GM19328 (cell line): Measurements from ENCODE around the gene VGLL4.
"Not testable (repeated sequence)": the region's sequence is repeated elsewhere in the genome, so short reads cannot be mapped to it uniquely, and the experiment has no call there.

ENCODE experiments used
- ATAC-seq: cut with Tn5 transposase; IDR thresholded peaks from one replicate; pipeline ENCODE4 v1.9.1; 2021; ENCODE audit warnings: mild to moderate bottlenecking, moderate library complexity; ENCODE audit not compliant: unreplicated experiment

The VGLL4 gene

GRCh38 chr3:11536132-11536935 is 107.4 kb downstream of the VGLL4 start:
- no peak for ATAC-seq

DNA sequence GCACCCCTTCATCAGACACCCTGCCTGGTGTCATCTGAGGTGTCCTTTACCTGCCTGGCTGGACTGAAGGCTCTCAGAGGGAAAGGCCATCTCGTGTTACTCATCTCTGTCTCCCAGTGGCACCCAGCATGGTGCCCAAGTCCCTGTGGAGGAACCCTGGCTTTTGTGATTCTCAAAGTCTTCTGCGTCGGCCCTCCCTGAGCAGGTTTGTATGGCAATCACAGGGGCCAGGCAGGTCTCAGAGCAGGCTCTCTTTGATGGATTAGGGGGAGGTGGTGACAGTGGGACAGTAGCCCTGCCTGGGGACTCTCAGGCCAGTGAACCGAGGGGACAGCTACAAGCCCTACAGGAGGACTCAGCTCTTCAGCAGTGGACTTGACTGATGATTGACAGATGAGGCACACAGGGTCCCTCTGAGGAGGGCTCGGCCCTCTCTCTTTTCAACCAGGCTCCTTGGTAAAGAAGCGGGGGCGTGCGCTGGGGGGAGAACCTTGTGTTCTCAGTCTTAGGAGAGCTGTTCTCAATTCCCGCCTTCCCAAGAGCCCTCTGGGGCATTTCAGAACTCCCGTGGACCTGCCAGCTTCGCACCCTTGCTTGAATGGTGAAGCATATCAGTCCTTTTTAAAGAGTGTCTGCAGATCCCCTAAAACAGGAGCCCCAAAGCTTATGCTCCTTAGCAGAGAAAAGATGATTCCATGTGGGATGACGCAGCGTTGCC is 108.3 kb downstream of the VGLL4 start:
- ATAC-seq = no peak

GRCh38 chr3:11534793-11535101 is 109.0 kb downstream of the VGLL4 start:
- ATAC-seq = no peak

GRCh38 chr3:11534011-11534792 is 109.5 kb downstream of the VGLL4 start:
- ATAC-seq = no peak

DNA sequence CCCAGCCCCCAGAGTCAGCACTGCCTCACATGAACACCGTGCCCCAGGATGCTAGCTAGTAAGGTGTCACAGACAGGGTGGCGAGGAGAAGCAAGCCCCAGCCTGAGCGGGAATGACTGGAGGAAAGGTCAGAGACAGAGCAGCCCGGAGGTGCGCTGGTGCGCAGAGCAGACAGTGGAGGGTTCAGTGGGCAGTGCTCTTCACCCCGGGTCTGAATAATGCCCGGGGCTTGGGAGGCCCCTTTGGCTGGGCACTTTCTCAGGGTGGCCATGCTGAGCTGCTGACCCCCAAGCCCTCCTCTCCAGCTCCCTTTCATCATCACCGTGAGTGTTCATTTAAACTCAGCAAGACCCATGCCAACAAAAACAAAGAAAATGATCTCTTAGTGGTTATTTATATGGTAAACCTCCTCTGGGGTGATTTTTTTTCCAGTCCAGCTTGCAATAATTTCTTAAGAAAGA is 110.8 kb downstream of the VGLL4 start:
- no peak for ATAC-seq

- no peak for ATAC-seq
These were observed 113.5 kb downstream of the VGLL4 start for GRCh38 chr3:11530153-11530721.

DNA sequence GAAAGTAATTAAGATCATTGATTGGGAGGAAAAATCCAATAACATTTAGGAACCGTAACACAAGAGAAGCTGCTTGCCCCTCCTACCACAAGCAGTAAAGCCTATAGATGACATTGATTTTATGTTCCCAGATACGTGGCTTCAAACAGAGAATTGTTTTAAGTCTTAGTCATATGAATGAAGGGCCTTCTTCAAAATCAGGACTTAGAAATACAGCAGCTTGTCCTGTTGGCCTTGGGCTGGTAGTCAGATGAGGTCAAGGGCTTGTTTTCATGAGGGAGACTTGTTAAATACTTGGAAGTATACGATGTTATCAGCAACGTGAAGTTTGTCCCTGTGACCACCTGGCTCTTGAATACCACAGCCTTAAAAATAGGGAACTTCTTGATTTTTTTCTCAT is 114.4 kb downstream of the VGLL4 start:
- no peak for ATAC-seq

DNA sequence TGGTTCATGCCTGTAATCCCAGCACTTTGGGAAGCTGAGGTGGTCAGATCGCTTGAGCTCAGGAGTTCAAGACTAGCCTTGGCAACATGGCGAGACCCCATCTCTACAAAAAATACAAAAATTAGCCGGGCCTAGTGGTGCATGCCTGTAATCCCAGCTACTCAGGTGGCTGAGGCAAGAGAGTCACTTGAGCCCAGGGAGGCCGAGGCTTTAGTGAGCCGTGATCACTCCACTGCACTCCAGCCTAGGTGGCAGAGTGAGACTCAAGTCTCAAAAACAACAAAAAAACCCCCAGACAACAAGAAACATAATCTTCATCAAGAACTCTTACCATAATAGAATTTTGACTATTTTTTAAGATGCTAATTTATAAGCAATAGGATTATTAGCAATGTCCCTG is 117.6 kb downstream of the VGLL4 start:
- not testable (repeated sequence) for ATAC-seq

GRCh38 chr3:11523572-11524101 is 120.1 kb downstream of the VGLL4 start:
- ATAC-seq = no peak

GRCh38 chr3:11522953-11523571 is 120.7 kb downstream of the VGLL4 start:
- ATAC-seq = no peak

DNA sequence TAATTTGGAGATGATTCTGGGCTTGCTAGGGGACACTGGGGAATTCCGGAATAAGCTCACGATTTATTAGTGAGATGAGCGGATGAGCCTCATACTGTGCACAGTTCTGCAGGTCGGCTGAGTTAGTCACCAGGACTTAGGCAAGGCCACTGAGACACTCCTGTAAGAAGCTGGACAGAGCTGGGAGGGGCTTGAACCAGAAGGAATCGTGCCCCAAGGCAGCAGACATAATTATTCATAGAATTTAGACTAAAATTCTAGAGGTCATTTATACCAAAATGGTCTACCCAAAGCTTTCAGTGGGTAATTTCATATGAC is 121.4 kb downstream of the VGLL4 start:
- no peak for ATAC-seq

DNA sequence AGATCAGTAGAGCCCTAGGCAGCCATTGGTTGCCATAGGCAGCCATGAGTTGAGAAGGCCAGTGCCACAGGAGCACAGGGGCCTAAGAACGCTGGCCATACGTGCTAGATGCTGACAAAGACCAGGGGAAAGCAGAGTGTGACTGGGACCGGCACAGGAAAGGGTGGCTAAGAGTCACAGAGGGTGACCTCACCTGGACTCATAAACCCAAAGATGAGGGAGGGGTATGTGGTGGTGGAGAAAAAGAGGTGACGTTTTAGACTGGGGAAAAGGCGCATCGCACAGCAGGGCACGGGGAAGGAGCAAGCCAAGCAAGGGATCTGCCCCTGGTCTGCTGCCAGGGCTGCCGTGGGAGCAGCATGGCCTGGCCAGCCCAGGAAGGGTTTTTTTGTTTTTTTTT is 122.5 kb downstream of the VGLL4 start:
- no peak for ATAC-seq

DNA sequence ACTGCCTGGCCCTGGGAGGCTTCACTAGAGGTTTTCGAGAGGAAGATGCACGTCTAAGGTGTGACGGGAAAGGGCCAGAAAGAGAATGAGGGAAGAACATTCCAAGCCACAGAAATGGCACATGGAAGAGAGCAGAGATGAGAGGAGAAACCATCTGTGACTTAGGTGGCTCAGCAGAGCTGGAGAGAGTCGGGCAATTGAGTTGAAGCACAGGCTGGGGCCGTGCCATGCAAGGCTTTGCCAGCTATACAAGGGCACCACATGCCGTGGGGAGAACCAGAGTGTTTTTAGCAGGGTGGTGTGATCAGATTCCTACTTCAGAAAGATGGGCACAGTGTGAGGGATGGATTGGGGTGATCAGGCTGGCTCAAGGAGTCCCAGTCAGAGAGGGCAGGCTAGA is 126.1 kb downstream of the VGLL4 start:
- no peak for ATAC-seq

DNA sequence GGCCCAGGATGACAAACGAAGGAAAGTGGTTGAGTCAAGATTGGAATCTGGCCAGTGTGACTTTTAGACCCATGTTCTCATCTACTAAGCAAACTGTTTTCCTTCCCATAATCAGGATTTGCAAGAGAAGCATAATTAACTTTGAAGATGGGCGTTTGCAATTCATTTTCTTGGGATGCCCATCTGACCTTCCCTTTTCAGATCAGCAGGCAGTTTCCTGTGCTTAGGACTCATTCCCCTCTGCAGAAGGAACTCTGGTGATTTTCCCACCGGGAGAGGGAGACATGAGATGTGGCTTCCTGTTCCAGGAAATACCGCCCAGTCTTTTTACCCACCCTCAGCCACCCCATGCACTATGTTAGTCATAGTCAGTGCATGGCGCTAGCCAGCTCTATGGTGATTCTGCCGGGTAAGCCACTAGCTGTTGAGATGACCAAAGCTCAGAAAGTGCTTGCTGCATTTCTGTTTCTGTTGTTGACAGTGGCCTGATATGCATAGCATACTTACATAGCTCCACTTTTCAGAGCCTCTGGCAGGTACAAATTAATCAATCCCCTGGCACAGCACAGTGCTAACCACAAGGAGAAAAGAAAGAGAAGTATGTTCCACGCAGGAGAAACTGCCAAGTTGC is 129.4 kb downstream of the VGLL4 start:
- ATAC-seq = no peak

DNA sequence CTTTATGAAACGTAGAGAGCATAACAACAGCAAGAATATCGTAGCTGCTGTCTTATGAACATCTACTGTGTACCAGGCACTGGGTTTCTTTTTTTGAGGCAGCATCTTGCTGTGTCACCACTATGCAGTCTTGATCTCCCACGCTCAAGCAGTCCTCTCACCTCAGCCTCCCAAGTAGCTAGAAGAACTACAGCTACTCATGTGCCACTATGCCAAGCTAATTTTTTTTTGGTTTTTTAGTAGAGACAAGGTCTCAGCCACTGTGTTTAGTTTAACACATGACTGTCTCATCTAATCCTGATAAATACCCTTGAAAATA is 129.9 kb downstream of the VGLL4 start:
- no peak for ATAC-seq

GRCh38 chr3:11513125-11513816 is 130.4 kb downstream of the VGLL4 start:
- ATAC-seq = not testable (repeated sequence)

DNA sequence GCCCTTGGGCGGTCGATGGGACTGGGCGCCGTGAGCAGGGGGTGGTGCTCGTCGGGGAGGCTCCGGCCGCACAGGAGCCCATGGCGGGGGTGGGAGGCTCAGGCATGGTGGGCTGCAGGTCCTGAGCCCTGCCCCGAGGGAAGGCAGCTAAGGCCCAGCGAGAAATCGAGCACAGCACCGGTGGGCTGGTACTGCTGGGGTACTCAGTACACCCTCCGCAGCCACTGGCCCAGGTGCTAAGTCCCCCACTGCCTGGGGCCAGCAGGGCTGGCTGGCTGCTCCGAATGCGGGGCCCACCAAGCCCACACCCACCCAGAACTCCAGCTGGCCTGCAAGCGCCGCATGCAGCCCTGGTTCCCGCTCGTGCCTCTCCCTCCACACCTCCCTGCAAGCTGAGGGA is 132.1 kb downstream of the VGLL4 start:
- ATAC-seq = not testable (repeated sequence)

GRCh38 chr3:11510356-11510755 is 133.4 kb downstream of the VGLL4 start:
- no peak for ATAC-seq

- no peak for ATAC-seq
These were observed 133.7 kb downstream of the VGLL4 start for GRCh38 chr3:11510001-11510340.
